Thyroid gland (tissue), 4 donors: ENCODE measurements around the gene POLR3K. TPM values are rescaled to one million over a fixed set of nuclear protein-coding genes. Genes with fewer than 3 reads are reported as not detected.

Experiments used
- DNase-seq, 2 donors: peaks; one replicate each; pipeline ENCODE4 v3.0.0-alpha.2; 2019
- H3K27ac ChIP-seq, 3 donors: fragments of 200-600 bp; sonication (generic); 1 replicate in 2 of 3; 2 replicates in 1 of 3; pipeline ENCODE4 v1.5.1; 2016 to 2019; ENCODE audit warnings: mild to moderate bottlenecking in 1 of 3, moderate library complexity in 1 of 3
- H3K27me3 ChIP-seq: fragments of 200-600 bp; sonication (generic); one replicate; pipeline ENCODE4 v1.5.1; 2019
- H3K36me3 ChIP-seq, 2 donors: fragments of 200-600 bp; sonication (generic); one replicate each; pipeline ENCODE4 v1.5.1; 2016 to 2019
- H3K4me1 ChIP-seq, 2 donors: fragments of 200-600 bp; sonication (generic); one replicate each; pipeline ENCODE4 v1.5.1; 2017 to 2019
- H3K4me3 ChIP-seq, 3 donors: fragments of 200-600 bp; sonication (generic); replicated peaks in 1 of 3; 1 replicate in 2 of 3; 2 replicates in 1 of 3; pipeline ENCODE4 v1.5.1; 2016; ENCODE audit warnings: mild to moderate bottlenecking in 1 of 3
- H3K9me3 ChIP-seq: fragments of 200-600 bp; sonication (generic); one replicate; pipeline ENCODE4 v1.5.1; 2017
- POLR2A ChIP-seq, 2 donors: fragments of 450-650 bp; IDR thresholded peaks; one replicate each; pipeline ENCODE4 v1.6.1; 2017; ENCODE audit warnings: antibody characterized with exemption in 2 of 2, mild to moderate bottlenecking in 2 of 2, moderate library complexity in 1 of 2
- WGBS, 2 donors: methylation state at CpG; one replicate each; pipeline ENCODE4 v1.1.5; 2017; 5-methylcytosine and 5-hydroxymethylcytosine counted together
- intact Hi-C: fragments of 100-400 bp; cut with DNase I; formaldehyde crosslinking; loops from one replicate; pipeline ENCODE4 v1.15.1; 2023
- total RNA-seq, 4 donors: library from RNA; depleted of rRNA; stranded (reverse); fragments of >200 nt; gene quantifications; one replicate each; pipeline ENCODE4 v1.2.3, GENCODE V29; 2016
- TF ChIP-seq, protein P1 (sequence below), 6 experiments: fragments of 200-600 bp in 3 of 6; fragments of 450-650 bp in 3 of 6; sonication (generic) in 3 of 6; IDR thresholded peaks; one replicate each; pipeline ENCODE4 v1.5.1; 2016 to 2019; ENCODE audit warnings: antibody characterized with exemption in 6 of 6, mild to moderate bottlenecking in 2 of 6, inconsistent platforms in 1 of 6, moderate library complexity in 1 of 6

POLR3K gene
- total RNA-seq, 4 donors from 2014 or later: 3.5 to 6.7 (median 4.6) TPM

DNA sequence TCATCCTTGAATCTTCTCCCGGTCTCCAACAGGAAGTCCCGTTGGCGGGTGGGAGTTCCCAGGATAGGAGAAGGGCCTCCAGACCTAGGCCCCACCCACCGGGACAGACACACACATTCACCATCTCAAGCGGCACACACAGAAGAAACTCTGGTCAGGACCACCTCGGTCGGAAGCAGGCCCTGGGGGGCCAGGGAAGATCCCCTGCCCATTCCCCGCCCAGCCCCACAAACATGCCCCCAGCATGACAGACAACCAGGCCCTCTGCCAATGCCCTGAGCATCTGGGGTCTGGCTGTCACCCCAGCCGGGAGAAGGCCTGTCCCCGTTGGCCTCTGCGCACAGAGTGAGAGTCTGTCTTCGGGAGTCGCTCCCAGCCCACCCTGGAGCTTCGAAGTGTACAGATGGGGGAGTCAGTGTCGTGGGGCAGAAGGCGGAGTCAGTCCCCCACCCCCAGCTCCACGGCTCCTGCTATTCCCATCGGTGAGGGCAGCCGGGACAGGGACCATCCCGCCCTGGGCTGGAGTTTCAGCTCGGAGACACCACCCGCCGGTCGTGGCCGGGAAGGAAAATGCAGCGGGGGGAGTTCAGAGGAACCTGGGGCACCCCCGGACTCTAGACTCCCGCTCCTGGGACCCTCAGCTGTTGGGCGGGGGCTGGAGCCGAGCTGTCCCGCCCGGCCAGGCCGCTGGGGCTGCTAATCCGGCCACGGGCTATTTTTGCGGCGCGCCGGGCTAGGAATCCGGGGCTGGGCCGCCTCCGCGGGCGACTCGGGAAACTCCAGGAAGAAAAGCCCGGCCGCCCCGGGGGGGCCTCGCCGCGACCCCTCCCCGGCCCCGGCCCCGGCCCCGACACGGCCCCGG lies 18.4 kb upstream of the POLR3K start:
- Histone ChIP-seq H3K9me3 (no peaks in the 10 kb centered on the region), H3K4me1 (peaks cover 54 to 76% of the 10 kb centered on the region in 2 donors), H3K36me3 (no peaks in the 10 kb centered on the region), H3K27ac (peak overlapping the region; percentile 68 to 86 (median 83)), H3K27me3 (no peaks in the 10 kb centered on the region), H3K4me3 (peak overlapping the region; percentile 7 to 66 (median 58))
- peak in 1 of 2 donors; percentile 41 for TF ChIP-seq POLR2A (IDR thresholded peaks at IDR 0.05)
- TF ChIP-seq, protein P1, sequence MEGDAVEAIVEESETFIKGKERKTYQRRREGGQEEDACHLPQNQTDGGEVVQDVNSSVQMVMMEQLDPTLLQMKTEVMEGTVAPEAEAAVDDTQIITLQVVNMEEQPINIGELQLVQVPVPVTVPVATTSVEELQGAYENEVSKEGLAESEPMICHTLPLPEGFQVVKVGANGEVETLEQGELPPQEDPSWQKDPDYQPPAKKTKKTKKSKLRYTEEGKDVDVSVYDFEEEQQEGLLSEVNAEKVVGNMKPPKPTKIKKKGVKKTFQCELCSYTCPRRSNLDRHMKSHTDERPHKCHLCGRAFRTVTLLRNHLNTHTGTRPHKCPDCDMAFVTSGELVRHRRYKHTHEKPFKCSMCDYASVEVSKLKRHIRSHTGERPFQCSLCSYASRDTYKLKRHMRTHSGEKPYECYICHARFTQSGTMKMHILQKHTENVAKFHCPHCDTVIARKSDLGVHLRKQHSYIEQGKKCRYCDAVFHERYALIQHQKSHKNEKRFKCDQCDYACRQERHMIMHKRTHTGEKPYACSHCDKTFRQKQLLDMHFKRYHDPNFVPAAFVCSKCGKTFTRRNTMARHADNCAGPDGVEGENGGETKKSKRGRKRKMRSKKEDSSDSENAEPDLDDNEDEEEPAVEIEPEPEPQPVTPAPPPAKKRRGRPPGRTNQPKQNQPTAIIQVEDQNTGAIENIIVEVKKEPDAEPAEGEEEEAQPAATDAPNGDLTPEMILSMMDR (IDR thresholded peaks at IDR 0.05): peak in 1 of 6 experiments; percentile 9
- 0 to 3% methylated on average over 2 to 5 of the region's 57 CpGs for WGBS, 2 donors
- DNase-seq: peak; percentile 88 to 89
- intact Hi-C loops: no loop called here

DNA sequence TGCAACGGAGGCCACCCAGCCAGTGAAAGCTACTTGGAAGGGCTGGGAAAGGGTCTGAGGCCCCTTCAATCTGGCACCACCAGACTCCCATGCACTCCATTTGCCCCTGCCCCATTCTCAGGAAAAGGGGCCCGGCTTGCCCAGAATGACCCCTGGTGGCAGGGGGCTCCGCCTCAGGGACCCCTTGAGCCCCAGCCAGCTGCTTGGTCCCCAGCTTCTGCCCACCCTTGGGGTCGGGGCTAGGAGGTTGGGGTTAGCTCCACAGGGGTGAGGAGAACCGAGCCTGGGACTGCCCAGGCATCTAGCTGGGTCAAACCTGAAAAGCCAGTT lies 17.8 kb upstream of the POLR3K start:
- intact Hi-C loops: no loop called here
- peaks cover 48 to 76% of the 10 kb centered on the region in 2 donors for H3K4me1 ChIP-seq
- no peaks in the 10 kb centered on the region for H3K9me3 ChIP-seq
- no peaks in the 10 kb centered on the region for H3K36me3 ChIP-seq
- H3K27me3 ChIP-seq: no peaks in the 10 kb centered on the region
- DNase-seq: no peak
- TF ChIP-seq POLR2A (IDR thresholded peaks at IDR 0.05): no peak
- TF ChIP-seq, protein P1 (IDR thresholded peaks at IDR 0.05): no peak
- peak overlapping the region in 1 of 3 donors; percentile 66 for H3K4me3 ChIP-seq
- 100% methylated on average over 1 of the region's 5 CpGs; no CpG with 5 or more reads in 1 of the 2 donors for WGBS, 2 donors
- peak overlapping the region; percentile 27 to 86 (median 83) for H3K27ac ChIP-seq

- TF ChIP-seq, protein P1 (IDR thresholded peaks at IDR 0.05): no peak
- no peak for TF ChIP-seq POLR2A (IDR thresholded peaks at IDR 0.05)
- intact Hi-C loops: no loop called here
- H3K4me3 ChIP-seq: no peak overlapping the region
- WGBS, 2 donors: 81 to 88% methylated on average over 6 to 8 of the region's 8 CpGs
- H3K9me3 ChIP-seq: no peaks in the 10 kb centered on the region
- H3K36me3 ChIP-seq: no peaks in the 10 kb centered on the region
- DNase-seq: no peak
- H3K4me1 ChIP-seq: peaks cover 42 to 70% of the 10 kb centered on the region in 2 donors
- H3K27me3 ChIP-seq: no peaks in the 10 kb centered on the region
- H3K27ac ChIP-seq: no peak overlapping the region
Measured at GRCh38 chr16:69181-69580, 15.8 kb upstream of the POLR3K start.

- 85 to 93% methylated on average over 5 to 12 of the region's 27 CpGs for WGBS, 2 donors
- no peak overlapping the region for H3K4me3 ChIP-seq
- H3K27ac ChIP-seq: peak overlapping the region in 2 of 3 donors; percentile 18 to 41
- TF ChIP-seq, protein P1 (IDR thresholded peaks at IDR 0.05): no peak
- no peak for TF ChIP-seq POLR2A (IDR thresholded peaks at IDR 0.05)
- H3K9me3 ChIP-seq: no peaks in the 10 kb centered on the region
- DNase-seq: no peak
- peaks cover 38 to 63% of the 10 kb centered on the region in 2 donors for H3K4me1 ChIP-seq
- intact Hi-C loops: no loop called here
- peaks cover 0 to 4% of the 10 kb centered on the region in 2 donors for H3K36me3 ChIP-seq
- no peaks in the 10 kb centered on the region for H3K27me3 ChIP-seq
Measured at GRCh38 chr16:67884-68789, 14.7 kb upstream of the POLR3K start.
